ENCODE data around the gene SLX4IP.

Gene SLX4IP

GRCh38 chr20:10434467-10434831 lies 656 bp upstream of the SLX4IP start:
- DNase-seq (ENCODE audit: insufficient read length, low spot score) (peak; percentile 55), FAIRE-seq (peak; percentile 15)
- TF ChIP-seq POLR2A (IDR thresholded peaks at IDR 0.05; ENCODE audit: low read depth, low read length), result peak; percentile 87

GRCh38 chr20:10436053-10436699 lies 1.1 kb downstream of the SLX4IP start:
- no peak for TF ChIP-seq POLR2A (IDR thresholded peaks at IDR 0.05; ENCODE audit: low read depth, low read length)
- FAIRE-seq (no peak), DNase-seq (ENCODE audit: insufficient read length, low spot score) (no peak)

GRCh38 chr20:10438217-10438616 lies 3.1 kb downstream of the SLX4IP start:
- TF ChIP-seq POLR2A (IDR thresholded peaks at IDR 0.05; ENCODE audit: low read depth, low read length), result no peak
- FAIRE-seq (no peak), DNase-seq (ENCODE audit: insufficient read length, low spot score) (no peak)

- no peak for FAIRE-seq
- no peak for TF ChIP-seq POLR2A (IDR thresholded peaks at IDR 0.05; ENCODE audit: low read depth, low read length)
- DNase-seq (ENCODE audit: insufficient read length, low spot score), result no peak
Observed at GRCh38 chr20:10443936-10444335, 8.8 kb downstream of the SLX4IP start.

GRCh38 chr20:10445758-10446157 lies 10.7 kb downstream of the SLX4IP start:
- DNase-seq (ENCODE audit: insufficient read length, low spot score), result no peak
- no peak for TF ChIP-seq POLR2A (IDR thresholded peaks at IDR 0.05; ENCODE audit: low read depth, low read length)
- FAIRE-seq, result no peak

GRCh38 chr20:10447028-10447427 lies 11.9 kb downstream of the SLX4IP start:
- TF ChIP-seq POLR2A (IDR thresholded peaks at IDR 0.05; ENCODE audit: low read depth, low read length), result no peak
- DNase-seq (ENCODE audit: insufficient read length, low spot score) (peak; percentile 43), FAIRE-seq (peak; percentile 91)

GRCh38 chr20:10448270-10449156 lies 13.4 kb downstream of the SLX4IP start:
- no peak for TF ChIP-seq POLR2A (IDR thresholded peaks at IDR 0.05; ENCODE audit: low read depth, low read length)
- no peak for FAIRE-seq
- DNase-seq (ENCODE audit: insufficient read length, low spot score), result no peak

- FAIRE-seq, result no peak
- no peak for DNase-seq (ENCODE audit: insufficient read length, low spot score)
- no peak for TF ChIP-seq POLR2A (IDR thresholded peaks at IDR 0.05; ENCODE audit: low read depth, low read length)
Observed at GRCh38 chr20:10449270-10449669, 14.2 kb downstream of the SLX4IP start.

- FAIRE-seq, result no peak
Observed at GRCh38 chr20:10453241-10453640, 18.1 kb downstream of the SLX4IP start.

GRCh38 chr20:10454151-10454750 lies 19.1 kb downstream of the SLX4IP start:
- DNase-seq (ENCODE audit: insufficient read length, low spot score) (no peak), FAIRE-seq (no peak)
- no peak for TF ChIP-seq POLR2A (IDR thresholded peaks at IDR 0.05; ENCODE audit: low read depth, low read length)

More at GRCh38 chr20:10453241-10453640, 18.1 kb downstream of the SLX4IP start:
- DNase-seq (ENCODE audit: insufficient read length, low spot score), result no peak
- no peak for TF ChIP-seq POLR2A (IDR thresholded peaks at IDR 0.05; ENCODE audit: low read depth, low read length)

GRCh38 chr20:10461495-10461894 lies 26.4 kb downstream of the SLX4IP start:
- FAIRE-seq (no peak), DNase-seq (ENCODE audit: insufficient read length, low spot score) (no peak)
- no peak for TF ChIP-seq POLR2A (IDR thresholded peaks at IDR 0.05; ENCODE audit: low read depth, low read length)

- DNase-seq (ENCODE audit: insufficient read length, low spot score) (no peak), FAIRE-seq (no peak)
- no peak for TF ChIP-seq POLR2A (IDR thresholded peaks at IDR 0.05; ENCODE audit: low read depth, low read length)
Observed at GRCh38 chr20:10462516-10462915, 27.4 kb downstream of the SLX4IP start.

- TF ChIP-seq POLR2A (IDR thresholded peaks at IDR 0.05; ENCODE audit: low read depth, low read length), result no peak
- DNase-seq (ENCODE audit: insufficient read length, low spot score), result no peak
- FAIRE-seq, result no peak
Observed at GRCh38 chr20:10463622-10464021, 28.5 kb downstream of the SLX4IP start.

GRCh38 chr20:10465135-10465534 lies 30.0 kb downstream of the SLX4IP start:
- DNase-seq (ENCODE audit: insufficient read length, low spot score), result no peak
- FAIRE-seq, result no peak
- TF ChIP-seq POLR2A (IDR thresholded peaks at IDR 0.05; ENCODE audit: low read depth, low read length), result no peak

All from H54 (cell line).